GM18499 (cell line): ENCODE measurements around the gene WDCP.
"Not testable (repeated sequence)": the region's sequence is repeated elsewhere in the genome, so short reads cannot be mapped to it uniquely, and the experiment has no call there.

Source experiments
- ATAC-seq: cut with Tn5 transposase; IDR thresholded peaks from one replicate; pipeline ENCODE4 v1.9.1; 2021; ENCODE audit warnings: moderate number of reproducible peaks; ENCODE audit not compliant: insufficient read depth, unreplicated experiment

Gene WDCP

GRCh38 chr2:24024996-24025663, 22.1 kb downstream of the WDCP start:
- no peak for ATAC-seq

- ATAC-seq: no peak
These were observed 23.2 kb downstream of the WDCP start for GRCh38 chr2:24024018-24024417.

GRCh38 chr2:24022975-24023575, 24.1 kb downstream of the WDCP start:
- no peak for ATAC-seq

- ATAC-seq: no peak
These were observed 24.7 kb downstream of the WDCP start for GRCh38 chr2:24022324-24022974.

GRCh38 chr2:24021122-24021998, 25.8 kb downstream of the WDCP start:
- no peak for ATAC-seq

GRCh38 chr2:24020244-24020643, 26.9 kb downstream of the WDCP start:
- no peak for ATAC-seq

GRCh38 chr2:24019729-24020128, 27.5 kb downstream of the WDCP start:
- no peak for ATAC-seq

GRCh38 chr2:24018241-24018640, 28.9 kb downstream of the WDCP start:
- no peak for ATAC-seq

GRCh38 chr2:24017711-24018110, 29.5 kb downstream of the WDCP start:
- no peak for ATAC-seq

- no peak for ATAC-seq
These were observed 30.1 kb downstream of the WDCP start for GRCh38 chr2:24016853-24017703.

GRCh38 chr2:24016376-24016761, 30.8 kb downstream of the WDCP start:
- ATAC-seq: no peak

GRCh38 chr2:24015562-24016375, 31.4 kb downstream of the WDCP start:
- ATAC-seq: no peak

- ATAC-seq: not testable (repeated sequence)
These were observed 32.3 kb downstream of the WDCP start for GRCh38 chr2:24014902-24015301.

- no peak for ATAC-seq
These were observed 34.5 kb downstream of the WDCP start for GRCh38 chr2:24012521-24013188.

GRCh38 chr2:24011250-24012104, 35.7 kb downstream of the WDCP start:
- no peak for ATAC-seq

- no peak for ATAC-seq
These were observed 36.5 kb downstream of the WDCP start for GRCh38 chr2:24010477-24011249.
